GM21737 (cell line): ENCODE results near the gene PLPP4.
"Not testable (repeated sequence)": the region's sequence is repeated elsewhere in the genome, so short reads cannot be mapped to it uniquely, and the experiment has no call there.

Source experiments
- ATAC-seq: cut with Tn5 transposase; IDR thresholded peaks from one replicate; pipeline ENCODE4 v1.9.1; 2021; ENCODE audit warnings: mild to moderate bottlenecking, moderate library complexity; ENCODE audit not compliant: unreplicated experiment

The PLPP4 gene

GRCh38 chr10:120485946-120486345 is 28.9 kb downstream of the PLPP4 start:
- no peak for ATAC-seq

- ATAC-seq = no peak
Observed at GRCh38 chr10:120486671-120487205, 29.7 kb downstream of the PLPP4 start.

GRCh38 chr10:120490288-120490687 is 33.3 kb downstream of the PLPP4 start:
- ATAC-seq = no peak

DNA sequence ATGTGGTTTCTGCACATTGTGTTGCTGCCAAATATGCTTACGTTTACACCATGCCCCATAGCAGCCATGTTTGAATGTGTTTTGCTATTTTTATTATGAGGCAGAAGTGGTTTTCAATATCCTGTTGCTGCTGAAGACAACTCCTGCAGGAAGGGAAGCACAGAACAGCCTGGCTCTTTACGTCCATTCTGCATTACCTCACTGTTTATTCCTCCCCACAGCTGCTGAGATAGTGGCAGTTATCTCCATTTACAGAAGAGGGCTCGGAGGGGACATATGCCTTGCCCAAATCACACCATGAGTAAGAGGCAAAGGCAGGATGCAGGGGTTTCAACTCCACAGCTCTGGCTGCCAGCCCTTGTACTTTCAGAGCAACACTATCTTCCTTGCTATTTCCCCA is 35.3 kb downstream of the PLPP4 start:
- ATAC-seq = no peak

DNA sequence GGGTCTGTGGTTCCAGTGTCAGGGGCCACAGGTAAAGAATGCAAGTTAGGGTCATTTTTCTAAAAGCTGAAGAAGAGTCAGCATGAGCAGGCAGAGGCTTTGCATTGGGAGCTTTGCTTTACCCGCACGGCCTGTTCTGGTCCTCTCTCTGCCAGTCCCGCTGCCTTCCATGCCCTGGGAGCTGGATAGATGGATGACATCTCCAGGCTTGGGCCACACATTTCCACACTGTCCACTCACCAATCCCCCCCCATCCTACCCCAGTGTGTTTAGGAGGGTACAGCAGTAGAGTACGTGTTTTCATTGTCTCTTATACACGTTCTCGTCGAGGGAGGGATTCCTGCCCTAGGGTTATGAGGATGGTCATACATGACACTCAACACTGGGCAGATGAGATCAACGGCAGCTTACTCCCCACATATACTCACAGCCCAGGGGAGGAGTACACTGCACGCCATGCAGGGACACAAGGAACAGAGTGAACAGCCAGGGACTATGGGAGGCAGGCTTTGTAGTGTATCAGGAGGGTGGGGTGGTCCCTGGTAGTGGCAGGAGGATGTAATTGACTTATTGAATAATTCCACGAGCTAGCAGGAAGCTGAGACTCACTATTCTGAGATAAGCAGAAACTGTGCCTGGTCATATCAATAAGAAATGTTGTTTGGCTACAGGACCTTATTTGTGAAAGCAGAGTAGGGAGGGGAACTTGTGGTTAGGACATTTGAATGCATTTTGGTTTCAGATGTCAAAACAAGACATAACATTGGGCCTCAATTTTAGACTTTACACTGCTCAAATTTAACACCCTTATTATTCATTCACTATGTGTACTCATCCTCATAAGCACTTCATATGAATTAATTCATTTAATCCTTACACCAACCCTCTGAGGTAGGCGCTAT is 36.6 kb downstream of the PLPP4 start:
- ATAC-seq = no peak

DNA sequence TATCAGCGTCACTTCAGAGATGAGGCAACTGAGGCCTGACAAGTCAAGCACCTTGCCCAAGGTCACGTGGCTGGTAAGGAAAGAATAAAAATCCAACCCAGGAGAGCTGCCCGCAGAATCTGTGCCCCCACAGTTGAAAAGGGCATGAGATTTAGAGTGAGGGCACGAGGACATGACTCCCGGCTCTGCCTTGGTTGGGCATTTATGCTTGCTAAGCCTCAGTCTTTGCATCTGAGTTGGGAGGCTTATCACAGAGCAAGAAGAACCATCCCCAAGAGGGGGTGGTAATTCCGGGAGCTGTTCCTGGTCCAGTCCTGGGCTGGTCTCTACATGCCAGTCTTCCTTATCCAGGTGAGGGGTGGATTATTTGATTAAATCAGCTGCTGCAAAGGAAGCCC is 37.3 kb downstream of the PLPP4 start:
- no peak for ATAC-seq

- ATAC-seq = no peak
Observed at GRCh38 chr10:120495226-120496009, 38.4 kb downstream of the PLPP4 start.

DNA sequence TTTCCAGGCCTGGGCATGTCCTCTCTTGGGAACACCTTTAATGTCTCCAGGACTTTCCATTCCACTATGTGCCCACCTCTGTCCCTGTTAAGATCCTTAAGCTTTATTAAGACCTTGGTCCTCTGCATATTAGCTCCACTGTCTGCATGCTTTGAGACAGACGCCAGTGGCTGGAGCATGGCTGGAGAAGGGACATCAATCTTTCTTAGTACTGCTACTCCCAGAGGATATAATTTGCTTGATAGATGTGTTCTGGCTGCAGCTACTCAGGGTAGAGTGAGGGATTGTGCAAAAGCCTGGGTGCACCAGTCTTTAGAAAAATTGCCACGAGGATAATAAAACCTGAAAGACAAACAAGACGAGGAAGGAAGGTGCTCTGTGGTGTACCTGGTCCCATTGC is 42.9 kb downstream of the PLPP4 start:
- ATAC-seq = no peak

DNA sequence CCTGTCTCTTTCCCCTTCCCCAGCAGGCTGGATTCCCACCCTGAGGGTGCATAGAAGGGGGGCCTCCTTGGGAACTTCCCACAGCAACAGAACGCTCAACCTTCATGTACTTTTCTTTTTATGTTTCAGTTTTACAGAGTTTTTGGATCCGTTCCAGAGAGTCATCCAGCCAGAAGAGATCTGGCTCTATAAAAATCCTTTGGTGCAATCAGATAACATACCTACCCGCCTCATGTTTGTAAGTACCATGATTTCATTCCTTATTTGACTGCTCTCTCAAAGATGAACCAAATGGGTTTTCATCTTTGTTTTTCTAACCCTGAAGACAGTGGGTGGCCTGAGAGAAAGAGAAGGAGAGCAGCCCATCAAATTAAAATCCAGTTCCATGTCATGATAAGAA is 46.7 kb downstream of the PLPP4 start:
- no peak for ATAC-seq

DNA sequence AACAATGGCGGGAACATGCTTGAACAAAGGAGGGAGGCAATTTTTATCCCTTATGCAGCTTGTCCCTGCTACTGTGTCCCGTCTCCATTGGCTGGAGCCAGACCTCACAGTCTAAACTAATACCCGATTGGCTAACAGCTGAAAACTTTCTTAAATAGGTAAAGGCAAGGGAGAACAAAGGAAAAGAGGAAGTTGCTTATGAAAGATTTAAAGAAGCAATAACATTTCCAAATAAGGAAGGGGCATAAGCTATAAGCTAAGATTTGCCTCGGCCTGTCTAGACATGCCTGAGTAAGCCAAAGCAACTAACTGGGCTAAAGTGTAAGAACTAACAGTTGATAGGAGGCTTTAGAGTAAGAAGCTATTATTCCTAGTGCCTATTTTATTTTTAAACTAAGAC is 47.2 kb downstream of the PLPP4 start:
- ATAC-seq = not testable (repeated sequence)

DNA sequence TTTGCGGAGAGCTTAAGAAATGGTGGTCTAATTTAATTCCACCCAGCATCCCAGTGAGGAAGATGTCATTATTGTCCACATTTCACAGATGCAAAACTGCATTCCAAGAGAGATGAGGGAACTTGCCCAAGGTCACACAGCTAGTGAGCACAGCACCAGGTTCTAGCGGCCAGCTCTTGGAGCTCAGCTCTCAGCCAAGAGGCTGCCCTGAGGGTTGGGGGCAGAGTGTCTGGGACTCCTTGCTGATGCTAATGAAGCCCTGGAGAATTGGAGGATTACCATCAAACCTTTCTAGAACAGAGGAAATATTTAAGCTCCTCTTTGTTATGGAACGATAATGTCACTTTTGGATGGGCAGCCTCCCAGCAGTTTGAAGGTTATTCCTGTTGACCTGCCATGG is 48.0 kb downstream of the PLPP4 start:
- ATAC-seq = no peak

- ATAC-seq = no peak
Observed at GRCh38 chr10:120505866-120506265, 48.8 kb downstream of the PLPP4 start.

- no peak for ATAC-seq
Observed at GRCh38 chr10:120506674-120507073, 49.6 kb downstream of the PLPP4 start.

GRCh38 chr10:120507175-120507574 is 50.1 kb downstream of the PLPP4 start:
- no peak for ATAC-seq

- no peak for ATAC-seq
Observed at GRCh38 chr10:120507651-120508050, 50.6 kb downstream of the PLPP4 start.

DNA sequence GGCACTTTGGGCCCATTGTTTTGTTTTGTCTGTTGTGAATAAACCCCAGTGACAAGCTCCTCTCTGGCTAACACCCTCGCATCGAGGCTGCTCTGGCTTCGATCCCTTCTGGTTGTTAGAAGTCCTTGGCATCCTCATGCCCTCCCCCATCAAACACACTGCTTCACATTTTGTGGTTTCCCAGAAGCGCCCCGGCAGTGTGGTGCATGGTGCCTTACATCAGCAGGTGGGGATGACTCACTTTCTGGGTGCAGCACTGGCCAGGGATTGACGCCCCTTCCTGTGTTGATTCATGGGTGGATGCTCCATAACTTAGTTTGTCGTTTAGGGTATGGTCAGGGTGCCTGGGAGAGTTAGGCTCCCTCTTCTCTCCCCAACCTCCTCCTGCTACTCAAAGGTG is 51.4 kb downstream of the PLPP4 start:
- no peak for ATAC-seq

GRCh38 chr10:120508966-120509365 is 51.9 kb downstream of the PLPP4 start:
- no peak for ATAC-seq

DNA sequence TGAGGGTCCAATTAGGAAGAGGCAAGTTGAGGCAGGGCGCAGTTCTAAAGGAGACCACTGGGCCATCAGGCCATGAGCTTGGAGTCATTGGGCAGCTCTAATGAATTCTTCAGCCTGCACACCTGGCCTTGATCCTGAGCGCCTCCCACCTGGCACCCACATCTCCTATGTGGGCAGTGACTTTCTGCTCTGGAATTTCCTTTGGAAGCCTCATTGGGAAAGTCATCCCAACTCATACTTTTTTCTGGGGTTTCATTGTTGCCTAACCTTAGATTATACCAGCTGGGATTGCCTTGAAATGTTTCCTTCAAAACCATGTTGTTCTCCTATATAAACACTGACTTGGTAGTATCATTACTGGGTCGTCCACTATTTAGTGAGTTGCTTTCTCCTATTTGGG is 54.1 kb downstream of the PLPP4 start:
- ATAC-seq = no peak

DNA sequence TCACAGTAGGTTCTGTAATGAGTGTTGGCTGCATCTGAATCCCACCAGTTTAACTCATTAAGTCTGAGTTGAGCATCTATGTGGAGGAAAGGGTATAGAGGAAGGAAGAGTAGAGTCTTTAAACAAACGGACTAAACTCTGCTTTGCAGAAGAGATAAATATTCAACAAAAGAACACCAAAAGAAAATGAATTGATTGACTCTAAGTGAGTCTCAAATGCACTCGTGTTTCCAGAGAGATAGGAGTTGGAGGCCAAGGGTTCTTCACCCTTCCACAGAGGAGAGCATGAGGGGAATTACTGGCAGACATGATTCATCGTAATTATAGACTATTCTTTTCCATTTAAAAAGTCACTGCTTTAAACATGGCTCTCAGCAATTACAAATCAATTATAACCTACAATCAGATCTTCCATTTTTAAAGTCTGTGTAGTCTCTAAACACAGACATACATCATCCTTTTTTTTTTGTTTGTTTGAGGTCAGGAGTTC is 56.3 kb downstream of the PLPP4 start:
- no peak for ATAC-seq

DNA sequence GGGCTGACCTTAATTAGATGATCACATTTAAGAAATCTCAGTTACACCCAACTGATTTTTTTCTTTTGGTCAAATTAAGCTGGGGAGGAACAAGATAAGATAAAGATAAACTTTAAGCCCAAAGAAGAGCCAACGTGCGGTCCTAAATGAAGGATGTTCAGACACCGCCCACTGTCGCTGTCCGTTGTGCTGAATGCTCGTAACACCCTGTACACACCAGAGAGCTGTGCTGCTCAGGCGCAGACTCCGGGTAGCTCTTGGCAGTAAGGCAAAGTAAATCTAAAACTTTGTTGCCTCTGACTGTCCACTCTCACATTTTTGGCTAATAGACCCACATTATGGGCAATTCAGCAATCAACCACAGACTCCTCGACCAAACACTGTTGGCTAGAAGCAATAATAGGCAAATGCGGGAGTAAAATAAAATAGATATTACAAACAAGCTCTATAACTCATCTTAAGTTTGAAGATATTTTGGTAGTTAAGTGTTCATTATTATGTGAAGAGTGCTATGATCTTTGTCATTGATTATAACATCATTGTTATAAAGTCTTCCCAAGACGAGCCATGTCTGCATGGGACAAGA is 57.1 kb downstream of the PLPP4 start:
- no peak for ATAC-seq

GRCh38 chr10:120514959-120515358 is 57.9 kb downstream of the PLPP4 start:
- ATAC-seq = no peak
